NCI-H226 (cell line): ENCODE data around the gene SNTB2.
A peak's percentile ranks its signal among the peaks of the same experiment; 100 is the strongest.

Experiments used
- DNase-seq: peaks from one replicate; pipeline ENCODE4 v3.0.0-alpha.2; 2015

SNTB2 gene

GRCh38 chr16:69321080-69321479 lies 134.1 kb downstream of the SNTB2 start:
- DNase-seq, result no peak

DNA sequence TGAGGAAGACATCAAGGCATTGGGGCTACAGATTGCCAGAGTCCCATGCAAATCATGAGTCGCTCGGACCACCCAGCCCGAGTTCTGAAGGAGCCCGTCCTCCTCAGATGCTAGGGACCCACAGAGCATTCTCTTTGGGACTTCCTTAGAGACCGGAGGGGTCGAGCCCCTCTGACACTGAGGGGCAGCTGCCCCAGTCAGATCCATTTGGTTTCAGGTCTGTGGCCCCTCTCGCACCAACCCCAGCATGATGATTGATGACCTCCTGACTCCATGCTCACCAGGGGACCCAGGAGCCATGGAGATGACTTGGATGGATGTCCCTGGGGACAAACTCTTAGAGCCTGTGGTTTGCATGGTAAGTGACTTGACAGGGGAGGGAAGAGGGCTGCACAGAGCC lies 135.4 kb downstream of the SNTB2 start:
- no peak for DNase-seq

DNA sequence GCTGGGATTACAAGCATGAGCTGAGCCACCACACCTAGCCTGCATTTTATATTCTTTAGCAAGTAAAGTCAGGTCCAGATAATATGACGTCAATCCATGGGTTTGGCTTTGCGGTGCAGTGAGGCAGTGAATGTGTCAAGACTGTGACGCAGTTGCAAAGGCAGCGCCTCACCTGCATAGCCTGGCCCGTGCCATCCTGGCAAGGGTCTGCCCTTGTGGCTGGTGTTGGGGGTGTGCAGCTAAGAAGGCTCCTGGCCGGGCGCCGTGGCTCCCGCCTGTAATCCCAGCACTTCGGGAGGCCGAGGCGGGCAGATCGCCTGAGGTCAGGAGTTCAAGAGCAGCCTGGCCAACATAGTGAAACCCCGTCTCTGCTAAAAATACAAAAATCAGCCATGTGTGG lies 136.5 kb downstream of the SNTB2 start:
- no peak for DNase-seq

DNA sequence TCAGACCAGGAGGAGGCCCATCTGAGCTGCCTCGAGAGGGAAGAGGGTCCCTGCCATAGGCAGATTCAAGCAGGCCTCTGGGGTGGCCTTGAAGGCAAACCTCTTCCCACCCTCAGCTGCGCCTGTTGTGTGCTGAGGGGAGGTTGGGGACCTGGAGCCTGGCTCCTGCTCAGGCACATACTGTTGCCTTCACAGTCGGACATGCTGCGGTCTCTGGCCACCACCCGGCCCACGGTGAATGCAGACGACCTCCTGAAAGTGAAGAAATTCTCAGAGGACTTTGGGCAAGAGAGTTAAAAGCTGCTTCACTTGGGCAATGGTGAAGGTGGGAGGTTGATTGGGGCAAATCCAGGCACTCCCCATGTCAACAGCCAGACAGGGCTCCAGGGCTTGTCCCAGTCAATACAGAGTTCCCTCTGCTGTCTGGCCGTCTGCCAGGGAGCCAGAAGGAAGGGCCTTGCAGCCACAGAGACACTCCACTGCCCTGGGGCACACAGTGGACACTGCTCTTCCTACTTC lies 137.1 kb downstream of the SNTB2 start:
- no peak for DNase-seq

DNA sequence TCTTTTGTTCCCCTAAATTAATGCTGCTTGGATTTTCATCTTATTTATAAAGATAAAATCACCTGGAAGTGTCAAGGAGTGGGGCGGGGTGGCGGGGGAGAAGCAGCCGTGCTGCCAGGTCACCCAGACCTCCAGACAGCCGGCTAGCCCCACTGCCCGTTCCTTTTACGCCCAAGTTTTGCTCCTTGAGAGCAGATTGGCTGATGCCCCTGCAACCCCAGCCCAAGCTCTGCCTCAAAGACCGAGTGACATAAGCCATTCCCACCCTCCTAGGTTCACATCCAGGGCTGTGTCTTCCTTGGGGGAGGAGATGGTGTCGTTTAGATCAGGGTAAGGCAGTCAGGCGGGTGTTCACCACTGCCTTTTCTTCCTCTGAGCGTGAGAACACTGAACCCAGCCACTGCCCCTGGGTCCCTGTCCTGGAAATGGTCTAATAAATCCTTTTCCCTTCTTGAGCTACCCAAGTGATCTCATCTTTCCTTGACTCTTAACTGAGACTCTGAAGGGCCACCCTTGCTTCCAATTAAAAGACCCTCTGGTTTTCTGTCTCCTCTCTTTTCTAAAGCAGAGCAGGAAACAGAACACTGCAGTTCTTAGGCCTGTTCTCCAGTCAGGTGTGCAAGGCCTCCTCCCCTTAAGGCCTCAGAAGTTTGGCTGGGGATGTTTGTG lies 137.8 kb downstream of the SNTB2 start:
- DNase-seq, result no peak

- DNase-seq, result no peak
These were observed 138.8 kb downstream of the SNTB2 start for GRCh38 chr16:69325784-69326171.

DNA sequence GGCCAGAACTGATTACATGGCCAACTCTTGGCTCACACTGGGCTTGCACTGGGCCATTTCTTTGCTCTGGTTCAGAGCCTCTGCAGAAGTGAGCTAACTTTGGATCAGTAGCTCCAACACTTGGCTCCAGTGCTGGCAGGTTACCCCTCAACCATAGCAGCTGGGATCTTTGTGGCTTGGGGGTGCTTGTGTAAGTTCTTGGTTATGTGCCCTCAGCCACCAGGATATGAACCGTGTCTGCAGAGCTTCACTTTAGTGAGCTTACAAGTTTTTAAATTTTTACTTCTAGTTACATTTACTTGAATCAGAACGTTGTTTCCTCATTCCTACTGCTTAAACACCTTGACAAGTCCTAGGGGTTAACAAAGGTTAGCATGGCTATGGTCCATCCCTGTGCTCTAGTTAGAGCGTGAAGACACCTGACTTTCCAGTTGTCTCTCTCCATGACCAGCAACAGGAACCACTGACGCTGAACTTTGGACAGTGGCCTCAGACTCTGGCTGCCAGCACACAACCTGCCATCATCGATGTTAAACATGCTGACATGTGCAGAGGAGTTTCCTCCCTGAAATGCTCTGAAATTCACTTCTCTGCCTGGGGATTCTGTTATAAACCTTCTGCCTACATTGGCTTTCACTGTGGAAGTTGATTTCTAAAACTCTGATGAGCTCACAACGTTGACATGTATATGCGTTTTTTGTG lies 139.4 kb downstream of the SNTB2 start:
- DNase-seq, result no peak

DNA sequence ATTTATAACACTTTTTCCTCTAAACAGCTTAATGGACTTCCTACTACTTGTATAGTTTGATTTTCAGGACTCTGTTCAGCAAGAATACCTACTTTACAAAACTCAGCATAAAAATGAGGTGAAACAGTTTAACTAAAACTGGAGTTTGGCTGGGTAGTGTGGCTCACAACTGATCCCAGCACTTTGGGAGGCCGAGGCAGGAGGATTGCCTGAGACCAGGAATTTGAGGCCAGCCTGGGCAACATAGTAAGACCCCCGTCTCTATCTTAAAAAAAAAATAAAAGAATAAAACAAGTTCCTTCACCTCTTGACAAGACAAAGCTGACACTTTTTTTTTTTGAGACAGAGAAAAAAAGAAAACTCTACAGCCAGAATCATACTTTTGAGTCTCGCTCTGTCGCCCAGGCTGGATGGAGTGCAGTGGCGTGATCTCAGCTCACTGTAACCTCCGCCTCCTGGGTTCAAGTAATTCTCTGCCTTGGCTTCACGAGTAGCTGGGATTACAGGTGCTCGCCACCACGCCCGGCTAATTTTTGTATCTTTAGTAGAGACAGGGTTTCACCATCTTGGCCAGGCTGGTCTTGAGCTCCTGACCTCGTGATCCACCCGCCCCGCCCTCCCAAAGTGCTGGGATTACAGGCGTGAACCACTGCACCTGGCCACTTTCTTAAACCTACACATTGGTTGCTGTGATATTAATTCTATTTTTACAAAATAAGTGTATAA lies 140.8 kb downstream of the SNTB2 start:
- DNase-seq, result no peak

- no peak for DNase-seq
These were observed 141.9 kb downstream of the SNTB2 start for GRCh38 chr16:69328854-69329316.

DNA sequence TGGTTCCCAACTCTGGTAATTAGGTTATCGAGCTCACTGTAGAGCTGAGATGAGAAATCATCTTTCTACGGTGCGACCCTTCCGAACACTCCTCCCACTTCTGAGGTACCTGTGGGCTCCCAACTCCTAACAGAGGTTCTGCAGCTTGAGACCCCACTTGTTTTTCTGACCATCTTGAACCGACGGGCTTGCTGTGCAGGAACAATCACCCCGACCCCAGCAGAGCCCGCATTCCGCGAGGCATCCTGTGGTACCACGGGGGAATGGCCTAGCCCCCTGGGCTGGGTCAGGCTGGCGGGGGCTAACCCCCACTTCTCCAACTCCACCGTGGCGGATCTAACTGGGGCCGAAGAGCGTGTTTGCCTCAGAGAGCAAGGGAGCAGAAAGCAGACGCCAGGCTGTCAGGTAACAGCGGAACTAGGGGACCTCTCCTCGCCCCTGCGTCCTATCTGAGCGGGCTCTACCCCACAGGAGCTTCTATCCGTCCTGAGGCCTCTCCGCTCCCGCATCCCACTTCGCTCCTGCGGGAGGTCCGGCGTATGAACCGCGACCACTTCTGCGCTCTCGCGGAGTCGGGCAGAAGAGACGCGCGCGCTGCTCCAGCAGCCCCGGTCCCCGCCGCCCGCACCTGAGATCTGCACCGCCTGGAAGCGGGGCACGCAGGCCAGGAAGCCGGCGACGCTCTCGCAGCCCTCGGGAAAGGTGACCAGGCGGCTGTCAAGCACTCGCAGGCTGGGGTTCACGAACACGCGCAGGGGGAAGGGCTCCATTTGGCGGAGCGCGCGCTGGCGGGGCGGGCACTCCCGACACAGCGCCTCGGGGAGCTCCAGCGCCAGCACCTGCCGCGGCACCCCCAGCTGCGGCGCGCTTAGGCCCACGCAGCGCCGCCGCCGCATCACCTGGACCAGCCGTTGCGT lies 142.7 kb downstream of the SNTB2 start:
- no peak for DNase-seq

DNA sequence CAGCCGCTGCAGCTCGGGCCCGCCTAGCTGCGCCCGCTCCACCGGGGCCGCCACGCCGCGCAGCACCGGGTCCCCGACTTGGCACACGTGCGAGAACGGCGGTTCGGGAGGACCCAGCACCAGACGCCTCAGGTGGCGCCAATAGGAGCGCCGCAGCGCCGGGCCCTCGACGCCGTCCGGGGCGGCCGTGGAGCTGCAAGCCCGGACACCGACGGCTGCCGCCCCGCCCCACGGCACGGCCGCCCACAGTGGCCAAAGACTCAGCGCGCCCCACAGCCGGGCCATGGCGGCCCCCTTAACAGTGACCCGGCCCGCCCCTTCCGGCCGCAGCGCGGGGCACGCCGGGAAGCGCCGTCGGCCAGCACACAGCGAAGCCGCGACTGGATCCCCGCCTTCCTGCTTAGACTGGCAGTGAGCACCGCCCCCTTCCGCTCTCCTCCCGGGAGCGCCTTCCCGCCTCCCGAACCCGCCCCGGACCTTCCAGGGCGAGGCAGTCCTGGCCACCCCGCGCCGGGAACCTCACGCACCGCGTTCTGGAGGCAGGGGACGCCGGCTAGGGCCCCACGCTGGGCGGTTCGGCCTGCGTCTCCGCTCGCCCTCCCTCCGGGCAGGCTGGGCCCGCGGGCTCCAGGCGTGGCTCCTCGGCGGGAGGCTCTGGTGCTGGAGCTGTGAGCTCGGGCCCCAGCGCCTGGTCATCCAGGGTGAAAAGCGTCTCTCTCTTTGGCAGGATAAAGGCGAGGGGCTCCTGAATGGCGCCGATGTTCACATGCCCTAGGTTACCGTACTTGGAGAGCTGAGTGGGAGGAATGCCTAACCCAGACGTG lies 143.5 kb downstream of the SNTB2 start, which contains the start of gene PDF:
Gene PDF, minus strand, starts transcription at position 303 of the 824 bp plus-strand sequence. Its CDS starts 18 bp downstream, at position 285.
- DNase-seq, result peak; percentile 95

DNA sequence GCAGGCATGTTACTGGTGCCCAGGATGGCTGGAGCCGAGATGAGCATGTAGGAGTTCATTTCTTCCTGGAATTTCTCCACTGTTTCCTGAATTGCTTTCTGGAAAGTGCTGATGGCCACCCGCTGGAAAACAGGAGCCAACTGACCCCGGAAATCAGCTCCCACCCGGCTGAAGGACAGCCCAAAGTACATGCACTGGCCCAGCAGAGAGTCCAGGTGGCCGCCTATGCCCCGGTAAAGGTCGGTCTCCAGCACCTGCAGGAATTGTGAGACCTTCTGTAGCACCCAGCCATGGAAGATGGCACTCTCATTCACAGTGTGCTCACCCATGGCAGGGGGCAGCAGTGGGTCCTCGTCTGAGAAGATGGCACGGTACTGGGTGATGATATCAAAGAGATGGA lies 147.7 kb downstream of the SNTB2 start:
- no peak for DNase-seq

GRCh38 chr16:69338557-69339288 lies 151.8 kb downstream of the SNTB2 start:
- DNase-seq, result no peak

DNA sequence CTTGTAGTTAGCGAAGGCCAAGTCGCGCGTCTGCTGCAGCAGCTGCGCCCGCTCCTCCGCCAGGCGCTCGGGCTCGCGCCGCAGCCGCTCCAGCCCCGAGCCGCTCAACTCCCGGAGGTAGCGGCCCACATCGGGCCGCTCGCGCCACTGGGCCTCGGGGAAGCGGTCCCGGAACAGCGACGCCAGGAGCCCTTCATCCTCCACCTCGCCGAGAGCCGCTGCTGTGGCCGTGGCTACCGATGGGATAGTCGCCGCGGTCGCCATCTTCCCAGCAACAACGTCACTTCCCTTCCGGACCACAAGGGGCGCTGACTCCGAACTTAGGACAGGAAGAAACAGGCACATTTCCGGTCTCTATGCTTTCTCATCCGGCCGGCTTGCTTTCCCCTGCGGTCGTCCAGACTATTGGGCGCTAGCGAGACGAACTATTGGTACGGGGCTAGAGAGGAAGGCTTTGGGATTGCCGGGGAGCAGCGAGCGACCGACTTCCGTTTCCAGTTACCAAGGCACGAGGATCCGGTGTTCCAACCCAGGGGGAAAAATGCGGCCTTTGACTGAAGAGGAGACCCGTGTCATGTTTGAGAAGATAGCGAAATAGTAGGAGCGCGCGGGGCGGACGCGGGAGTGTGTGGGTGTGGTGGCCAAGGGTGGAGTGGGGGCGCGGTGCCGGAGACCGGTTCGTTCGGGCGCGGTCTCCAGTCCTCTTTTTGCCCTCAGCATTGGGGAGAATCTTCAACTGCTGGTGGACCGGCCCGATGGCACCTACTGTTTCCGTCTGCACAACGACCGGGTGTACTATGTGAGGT lies 152.5 kb downstream of the SNTB2 start, which contains the start of the genes COG8 and NIP7:
Gene COG8, minus strand, starts transcription at position 276 of the 806 bp plus-strand sequence. Its CDS starts 12 bp downstream, at position 264.
Gene NIP7, plus strand, starts transcription at position 484 of the 806 bp plus-strand sequence. Its CDS starts 58 bp downstream, at position 542.
- peak; percentile 98 for DNase-seq

DNA sequence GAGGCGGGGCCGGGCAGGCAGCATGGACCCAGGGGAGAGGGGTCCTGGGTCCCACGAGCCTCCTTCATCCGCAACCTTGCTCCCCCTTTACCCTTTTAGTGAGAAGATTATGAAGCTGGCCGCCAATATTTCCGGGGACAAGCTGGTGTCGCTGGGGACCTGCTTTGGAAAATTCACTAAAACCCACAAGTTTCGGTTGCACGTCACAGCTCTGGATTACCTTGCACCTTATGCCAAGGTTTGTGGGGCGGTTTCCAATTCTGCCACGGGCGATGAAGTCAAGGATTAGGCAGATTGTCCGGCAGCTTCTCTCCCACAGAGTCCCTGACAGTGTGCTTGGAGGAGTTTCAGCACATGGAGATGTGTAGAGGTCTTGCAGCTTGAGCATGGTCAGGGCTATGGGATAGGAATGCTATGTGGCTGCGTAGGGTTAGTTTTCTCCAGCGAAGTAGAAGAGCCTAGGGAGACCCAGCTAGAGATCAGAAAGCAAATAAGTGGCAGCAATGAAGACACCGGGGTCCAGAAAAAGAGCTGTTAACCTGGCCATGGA lies 153.2 kb downstream of the SNTB2 start:
- no peak for DNase-seq

- DNase-seq, result no peak
These were observed 157.2 kb downstream of the SNTB2 start for GRCh38 chr16:69344171-69344570.

DNA sequence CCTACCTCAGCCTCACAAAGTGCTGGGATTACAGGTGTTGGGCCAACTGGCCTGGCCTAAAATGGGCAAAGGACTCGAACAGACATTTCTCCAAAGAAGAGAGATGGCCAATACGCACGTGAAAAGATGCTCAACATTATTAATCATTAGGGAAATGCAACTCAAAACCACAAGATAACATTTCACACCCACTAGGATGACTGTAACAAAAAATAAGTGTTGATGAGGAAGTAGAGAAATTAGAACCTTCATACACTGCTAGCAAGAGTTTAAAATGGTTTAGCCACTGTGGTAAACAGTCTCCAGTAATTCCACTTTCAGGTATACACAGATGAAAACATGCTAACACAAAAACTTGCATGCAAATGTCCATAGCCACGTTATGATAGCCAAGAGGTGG lies 159.0 kb downstream of the SNTB2 start:
- no peak for DNase-seq

- no peak for DNase-seq
These were observed 159.7 kb downstream of the SNTB2 start for GRCh38 chr16:69346683-69347082.

DNA sequence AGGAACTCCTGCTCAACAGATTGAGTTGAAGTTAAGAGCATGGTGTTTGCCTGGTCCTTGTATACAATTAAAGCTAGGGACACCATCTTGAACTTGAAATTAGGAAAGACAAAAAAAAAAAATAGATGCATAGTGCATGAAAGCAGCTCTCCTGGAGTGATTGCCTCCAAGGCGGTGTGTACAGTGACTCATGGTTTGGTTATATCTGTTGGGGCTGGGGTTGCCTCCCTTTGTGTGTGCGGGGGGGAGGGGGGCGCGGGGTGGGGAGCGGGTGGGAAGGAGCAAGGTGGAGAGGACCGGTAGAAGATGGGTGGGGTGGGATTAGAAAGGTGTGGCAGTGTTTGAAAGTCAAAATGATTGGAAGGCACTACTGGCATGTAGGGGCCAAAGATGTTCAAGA lies 161.3 kb downstream of the SNTB2 start:
- DNase-seq, result no peak
